G401.6 (cell line): ENCODE results near the gene NR6A1.

Source experiments
- FAIRE-seq: peaks from 2 replicates; lab custom pipeline; 2012; peaks lifted over from hg19 to GRCh38; lab: Jason Lieb, UNC

NR6A1 gene

DNA sequence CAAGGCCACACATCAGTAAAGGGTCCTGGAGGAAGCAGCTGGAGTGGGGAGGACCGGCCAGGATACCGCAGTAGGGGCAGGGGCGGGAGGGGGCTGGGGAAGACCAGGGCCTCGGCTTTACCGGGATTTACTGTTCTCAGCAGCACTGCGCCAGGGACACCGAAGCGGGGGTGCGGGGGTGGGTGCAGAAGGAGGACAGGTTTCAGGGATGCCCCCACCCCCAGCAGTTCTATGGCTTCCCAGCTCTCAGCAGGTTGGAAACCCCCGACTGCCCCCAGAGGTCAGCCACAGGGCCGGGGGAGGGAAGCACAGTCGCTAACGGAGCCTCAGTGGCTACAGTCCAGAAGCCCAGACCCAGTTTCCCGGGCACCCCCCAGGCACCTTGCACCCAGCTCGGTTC is 285.2 kb downstream of the NR6A1 start:
- no peak for FAIRE-seq

DNA sequence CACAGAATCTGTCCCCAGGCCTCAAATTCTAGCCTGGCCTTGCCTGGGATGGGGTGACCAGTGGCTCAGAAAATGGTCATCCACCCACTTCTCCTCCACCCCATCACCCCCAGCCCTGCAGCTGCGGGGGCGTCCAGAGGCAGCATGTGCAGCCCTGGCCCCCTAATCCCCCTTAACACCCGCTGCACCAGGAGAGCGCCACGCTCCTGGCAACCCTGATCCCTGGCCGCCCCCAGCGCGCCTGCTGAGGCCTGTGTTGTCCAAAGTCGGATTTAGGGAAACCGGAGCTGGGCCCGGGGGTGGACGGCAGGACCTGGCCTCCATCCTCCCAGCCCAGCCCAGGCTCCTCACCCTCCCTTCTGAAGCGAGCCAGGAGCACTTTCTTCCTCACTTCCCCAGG is 285.9 kb downstream of the NR6A1 start:
- no peak for FAIRE-seq

DNA sequence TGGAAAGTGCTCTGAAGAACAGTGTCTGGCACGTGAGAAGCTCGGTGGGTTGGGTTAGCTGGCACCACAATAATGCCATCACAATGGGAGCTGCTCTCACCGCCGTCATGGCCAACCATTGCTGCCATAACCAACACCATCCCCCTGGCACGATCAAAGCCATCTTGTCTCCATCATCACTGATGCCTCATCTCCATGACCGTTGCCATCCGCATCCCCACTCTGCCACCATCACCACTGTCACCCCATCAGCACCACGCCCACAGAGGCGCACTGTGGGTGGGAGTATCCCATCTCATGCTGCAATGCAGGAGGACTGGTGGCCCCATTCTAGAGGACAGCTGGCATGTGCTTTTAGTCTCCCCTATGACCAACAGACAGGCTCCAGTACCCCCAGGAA is 287.6 kb downstream of the NR6A1 start:
- FAIRE-seq, result no peak

DNA sequence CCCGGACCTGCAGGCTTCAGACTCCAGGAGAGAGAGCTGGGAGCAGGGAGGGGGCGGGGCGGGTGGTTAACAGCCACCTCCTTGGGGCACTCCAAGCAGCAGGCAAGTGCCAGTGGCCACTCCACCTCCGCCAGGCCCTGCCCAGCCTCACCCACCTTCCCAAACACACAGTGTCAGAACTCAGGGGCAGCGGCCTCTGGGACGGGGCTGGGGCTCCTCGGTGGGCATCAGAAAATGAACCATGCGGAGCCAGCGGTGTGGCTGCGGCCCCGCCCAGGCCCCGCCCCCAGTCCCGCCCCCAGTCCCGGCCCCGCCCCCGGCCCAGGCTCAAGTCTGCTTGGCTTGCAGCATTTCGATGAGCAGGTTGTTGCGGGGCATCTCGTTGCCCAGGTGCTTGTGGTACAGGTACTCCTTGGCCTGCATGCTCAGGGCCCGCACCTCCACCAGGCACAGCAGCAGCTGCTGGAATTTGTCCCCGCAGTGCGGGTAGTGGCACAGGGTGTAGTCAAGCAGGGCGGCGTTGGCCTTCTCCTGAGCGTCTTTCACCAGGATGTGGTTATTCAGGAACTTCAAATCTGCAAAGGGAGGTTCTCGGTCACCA is 288.6 kb downstream of the NR6A1 start:
- no peak for FAIRE-seq

DNA sequence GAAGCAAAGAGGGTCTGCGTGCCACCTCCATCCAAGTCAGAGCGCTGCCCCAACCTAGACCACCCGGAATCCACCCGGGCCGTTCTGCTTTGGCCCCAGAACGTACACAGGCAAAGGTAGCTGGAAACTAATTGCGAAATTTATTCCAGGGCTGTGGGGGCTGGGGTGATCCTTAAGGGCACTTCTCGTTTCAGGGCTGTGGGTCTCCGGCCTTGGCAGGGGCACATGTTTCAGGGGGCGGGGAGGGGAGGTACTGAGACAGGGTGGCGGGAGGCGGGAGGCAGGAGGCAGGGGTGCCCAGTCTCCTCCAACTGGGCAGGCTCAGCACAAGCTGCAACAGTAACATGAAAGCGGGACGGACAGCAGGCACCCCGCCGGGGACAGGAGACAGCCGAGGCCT is 290.0 kb downstream of the NR6A1 start:
- no peak for FAIRE-seq

DNA sequence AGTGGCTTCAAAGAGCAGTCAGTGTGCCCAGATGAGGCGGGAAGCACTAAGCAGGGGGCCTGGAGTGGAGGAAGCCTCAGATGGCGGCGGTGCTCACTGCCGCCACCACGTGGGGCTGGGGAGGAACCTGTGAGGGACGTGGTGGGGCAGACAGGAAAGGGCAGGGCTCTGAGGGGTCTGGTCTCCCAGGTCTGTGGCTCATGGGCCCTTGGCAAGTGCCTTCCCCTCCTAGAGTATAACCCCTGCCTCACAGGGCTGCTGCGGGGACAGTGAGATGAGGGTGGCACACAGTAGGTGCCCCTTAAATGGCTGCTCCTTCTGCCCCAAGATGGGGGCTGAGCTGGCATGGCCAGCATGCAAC is 290.5 kb downstream of the NR6A1 start:
- FAIRE-seq, result peak; percentile 13

DNA sequence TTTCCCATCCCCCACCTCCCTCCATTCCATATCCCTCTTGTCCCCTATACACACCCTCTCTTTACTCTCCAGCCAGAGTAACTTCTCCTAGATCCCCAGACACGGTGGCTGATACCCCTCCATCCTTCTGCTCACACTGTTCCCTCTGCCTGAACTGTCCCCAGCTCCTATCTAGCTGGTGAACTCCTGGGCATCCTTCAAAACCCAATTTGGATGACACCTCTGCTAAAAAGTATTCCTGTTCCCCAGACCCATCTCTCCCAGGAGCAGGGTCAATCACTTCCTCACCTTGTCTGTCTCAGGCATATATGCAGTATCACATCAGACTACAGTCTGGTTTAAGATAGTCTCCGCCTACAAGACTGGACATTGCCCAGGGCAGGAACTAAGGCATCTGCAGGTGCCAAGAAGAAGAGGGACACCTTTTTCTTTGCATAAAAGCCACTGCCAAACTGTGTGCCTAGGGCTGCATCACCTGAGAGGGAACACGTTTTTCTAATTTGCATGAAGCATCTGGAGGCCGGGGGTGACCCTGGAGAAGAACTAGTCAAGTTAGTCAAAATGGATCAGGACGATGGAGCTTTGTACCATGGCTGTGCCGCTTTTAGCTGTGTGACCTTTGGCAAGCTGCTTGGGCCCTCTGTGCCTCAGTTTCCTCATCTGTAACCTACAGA is 291.0 kb downstream of the NR6A1 start:
- FAIRE-seq, result no peak

DNA sequence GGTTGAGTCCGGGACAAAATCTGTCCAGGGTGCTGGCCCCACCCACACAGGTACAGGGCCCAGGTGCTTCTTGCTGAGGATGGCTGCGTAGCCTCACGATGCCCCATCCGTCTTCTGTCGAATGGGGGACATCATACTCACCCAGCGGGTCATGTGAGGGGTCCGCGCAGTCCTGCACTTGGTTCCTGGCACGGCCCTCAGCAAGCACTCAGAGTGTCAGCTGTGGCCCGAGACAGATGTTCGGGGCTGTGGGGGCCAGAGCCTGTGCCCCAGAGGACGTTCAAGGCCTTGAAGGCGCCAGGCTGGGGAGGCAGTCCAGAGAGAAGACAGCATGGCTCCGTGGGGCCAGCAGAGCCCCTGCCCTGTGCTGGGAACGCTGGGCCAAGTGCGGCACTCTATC is 291.7 kb downstream of the NR6A1 start:
- no peak for FAIRE-seq

DNA sequence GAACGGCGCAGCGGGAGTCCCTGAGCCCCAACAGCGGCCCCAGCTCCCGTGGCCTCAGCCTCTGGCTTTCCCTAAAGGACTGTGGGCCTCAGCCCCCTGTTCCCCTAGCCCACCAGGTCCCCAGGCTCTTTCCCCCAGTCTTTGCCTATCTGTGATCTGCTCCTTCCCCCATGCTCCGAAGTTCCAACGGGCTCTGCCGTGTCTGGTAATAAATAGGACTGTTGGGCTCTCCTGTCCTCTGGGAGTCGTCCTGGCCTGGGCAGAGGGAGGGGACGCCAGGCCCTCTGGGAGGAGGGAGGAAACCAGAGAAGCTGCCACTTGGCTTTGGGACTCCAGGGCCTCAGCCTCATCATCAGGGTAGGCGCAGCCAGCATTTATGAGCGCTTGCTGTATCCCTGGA is 292.8 kb downstream of the NR6A1 start:
- no peak for FAIRE-seq

DNA sequence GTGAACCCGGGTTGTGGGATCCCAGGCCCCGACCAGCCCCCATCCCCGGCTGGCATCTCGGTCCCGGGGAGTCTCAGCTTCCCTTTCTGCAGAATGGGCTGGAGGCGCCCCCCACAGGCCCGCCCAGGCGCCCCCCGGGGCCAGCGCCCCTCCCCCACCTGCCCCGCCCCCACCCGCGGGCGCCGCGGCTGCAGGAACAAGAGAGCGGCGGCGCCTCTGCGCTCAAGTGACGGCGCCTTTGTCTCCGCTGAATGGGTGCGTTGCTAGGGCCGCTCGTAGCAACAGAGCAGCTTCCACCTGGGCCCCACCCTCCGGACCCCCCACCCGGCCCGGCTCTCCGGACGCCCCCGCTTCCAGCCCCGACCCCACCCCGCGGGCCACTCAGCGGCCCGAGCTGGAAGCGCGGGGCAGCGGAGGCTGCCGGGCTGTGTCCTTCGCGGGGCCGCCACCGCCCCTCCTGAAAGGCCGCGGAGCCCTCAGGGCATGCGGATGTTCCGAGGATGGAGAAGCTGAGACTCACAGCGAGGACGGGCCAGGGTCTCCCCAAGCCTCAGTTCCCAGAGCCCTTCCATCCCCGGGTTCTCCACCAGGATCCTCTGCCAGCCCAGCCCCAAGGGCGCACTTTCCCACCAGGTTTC is 293.3 kb downstream of the NR6A1 start:
- no peak for FAIRE-seq

DNA sequence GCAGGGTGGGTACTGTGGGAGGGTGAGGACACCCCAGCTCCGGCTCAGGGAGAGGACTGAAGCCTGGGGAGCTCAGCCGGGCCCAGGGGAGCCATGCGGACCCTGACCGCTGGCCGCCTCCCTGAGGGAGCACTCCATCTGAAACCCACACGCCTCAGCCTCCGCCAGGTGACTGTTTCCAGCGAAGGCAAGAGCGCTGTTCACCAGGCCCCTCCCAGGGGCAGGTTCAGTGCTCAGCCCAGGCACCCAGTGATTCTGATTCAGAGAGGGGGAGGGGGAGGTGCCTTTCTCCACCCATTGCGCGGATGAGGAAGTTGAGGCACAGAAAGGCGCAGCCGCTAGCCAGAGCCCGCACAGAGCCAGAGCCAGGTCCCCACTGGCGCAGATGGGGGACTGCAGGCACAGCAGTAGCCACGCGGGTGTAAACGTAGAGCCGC is 293.9 kb downstream of the NR6A1 start:
- FAIRE-seq, result no peak

DNA sequence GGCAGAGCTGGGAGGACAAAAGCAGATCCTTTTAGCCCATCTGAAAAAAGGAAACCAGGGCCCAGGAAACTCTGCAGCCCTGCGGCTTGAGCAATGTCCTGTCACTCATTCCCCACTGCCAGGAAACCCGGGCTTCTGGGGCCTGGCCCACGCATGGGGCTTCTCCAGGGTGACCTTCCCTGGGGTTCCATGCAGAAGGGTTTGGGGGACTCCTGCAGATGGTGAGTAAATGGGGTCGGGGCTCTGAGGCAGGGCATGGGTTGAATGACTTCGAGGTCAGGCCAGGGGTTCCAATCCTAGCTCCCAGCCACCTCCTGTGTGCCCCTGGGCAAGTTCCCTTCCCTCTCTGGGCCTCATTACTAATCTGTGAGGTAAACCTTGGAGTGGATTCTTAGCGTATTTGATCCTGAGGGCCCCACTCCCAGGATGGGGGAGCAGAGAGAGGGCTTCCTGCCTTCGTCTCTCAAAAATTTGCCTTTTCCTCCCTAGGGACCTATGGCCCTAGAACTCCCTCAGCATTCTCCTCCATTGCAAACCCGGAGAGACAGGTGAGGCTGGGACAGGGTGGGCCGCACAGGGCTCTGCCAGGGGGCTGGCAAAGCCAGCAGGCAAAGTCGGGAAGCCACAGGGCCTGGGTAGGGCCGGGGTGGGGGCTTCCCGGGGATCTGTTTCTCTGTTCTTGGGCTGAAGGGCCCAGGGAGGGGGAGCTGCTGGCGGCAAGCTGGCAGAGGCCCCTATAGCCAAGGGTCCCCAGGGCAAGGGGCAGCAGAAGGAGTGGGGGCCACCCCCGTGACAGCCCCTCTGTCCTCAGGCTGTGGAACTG is 295.0 kb downstream of the NR6A1 start:
- FAIRE-seq, result no peak

DNA sequence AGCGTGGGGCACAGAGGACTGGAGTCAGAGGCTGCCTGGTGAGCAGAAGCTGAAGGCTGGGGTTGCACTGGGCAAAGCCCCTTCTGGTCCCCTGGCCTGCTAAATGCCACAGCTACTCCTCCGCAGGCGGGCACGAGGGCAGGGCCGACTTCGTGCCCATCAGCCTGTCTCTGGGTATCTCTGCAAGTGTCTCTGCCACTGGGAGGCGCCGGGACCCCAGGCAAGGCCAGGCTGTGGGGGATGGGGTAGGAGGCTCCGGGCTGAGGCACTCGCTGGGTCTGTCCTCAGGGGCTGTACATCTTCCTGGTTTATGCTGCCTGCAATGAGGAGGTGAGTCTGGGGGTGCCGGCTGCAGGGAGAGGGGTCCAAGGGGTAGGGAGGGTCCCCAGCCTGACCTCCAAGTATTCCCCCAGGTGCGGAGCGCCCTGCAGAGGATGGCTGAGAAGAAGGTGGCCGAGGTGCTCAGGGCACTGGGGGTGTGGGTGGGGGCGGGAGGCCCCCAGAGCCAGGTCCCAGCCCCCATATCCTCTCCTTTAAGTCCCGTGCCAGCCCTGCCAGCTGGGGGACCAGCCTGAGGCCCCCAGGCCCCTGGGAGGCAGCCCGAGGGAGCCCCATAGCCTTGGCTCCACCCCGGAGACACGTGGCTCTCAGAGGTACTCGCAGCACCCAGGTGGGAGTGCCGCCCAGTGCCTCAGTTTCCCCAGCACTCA is 295.8 kb downstream of the NR6A1 start:
- FAIRE-seq, result no peak

DNA sequence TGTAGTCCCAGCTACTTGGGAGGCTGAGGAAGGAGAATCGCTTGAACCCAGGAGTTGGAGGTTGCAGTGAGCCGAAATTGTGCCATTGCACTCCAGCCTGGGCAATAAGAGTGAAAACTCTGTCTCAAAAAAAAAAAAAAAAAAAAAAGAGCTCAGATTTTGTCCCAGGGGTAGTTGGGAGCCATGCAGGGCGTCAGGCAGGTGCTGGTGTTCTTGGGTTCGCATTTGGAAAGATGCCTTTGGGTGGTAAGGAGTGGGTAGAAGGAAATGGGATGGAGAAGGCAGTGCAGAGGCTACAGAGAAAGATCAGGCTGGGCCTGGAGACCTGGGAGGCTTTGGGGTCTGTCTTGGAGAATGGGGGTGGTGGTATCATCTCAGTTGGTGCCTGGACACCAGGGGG is 297.0 kb downstream of the NR6A1 start:
- no peak for FAIRE-seq

DNA sequence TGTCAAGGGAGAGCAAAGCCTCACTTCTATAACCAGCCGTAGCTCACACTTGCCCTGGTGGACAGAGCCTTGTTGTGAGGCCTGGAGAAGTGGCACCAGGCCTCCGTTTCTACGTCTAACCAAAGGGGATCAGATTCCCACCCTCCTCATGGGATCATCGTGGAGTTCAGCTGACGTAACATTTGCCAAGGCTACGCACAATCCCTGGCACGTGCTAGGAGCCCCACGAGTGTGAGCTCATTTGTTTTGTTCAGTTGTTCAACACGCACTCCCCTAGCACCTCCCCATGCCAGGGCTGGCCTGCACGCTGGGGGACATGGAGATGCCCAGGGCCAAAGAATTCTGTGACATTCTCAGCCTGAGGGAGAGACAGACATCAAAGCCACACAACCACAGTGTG is 297.8 kb downstream of the NR6A1 start:
- FAIRE-seq, result no peak

DNA sequence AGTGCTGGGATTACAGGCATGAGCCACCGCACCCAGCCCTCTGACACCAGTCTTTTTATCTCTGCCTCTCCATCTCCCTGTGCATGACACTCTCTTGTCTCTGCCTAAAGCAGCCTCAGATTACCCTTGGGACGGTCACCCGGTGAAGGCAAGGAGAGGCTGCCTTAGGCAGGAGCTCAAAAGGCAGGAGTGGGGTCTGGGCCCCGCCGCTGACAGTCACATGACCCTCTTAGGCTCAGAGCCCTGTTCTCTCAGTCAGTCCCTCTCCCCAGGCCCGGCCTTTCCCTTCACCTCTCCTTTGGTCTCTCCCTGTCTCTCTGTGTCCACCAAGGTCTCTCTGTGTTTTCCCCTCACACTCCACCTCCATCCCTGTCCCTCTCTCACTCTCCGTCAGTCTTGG is 298.3 kb downstream of the NR6A1 start:
- no peak for FAIRE-seq

DNA sequence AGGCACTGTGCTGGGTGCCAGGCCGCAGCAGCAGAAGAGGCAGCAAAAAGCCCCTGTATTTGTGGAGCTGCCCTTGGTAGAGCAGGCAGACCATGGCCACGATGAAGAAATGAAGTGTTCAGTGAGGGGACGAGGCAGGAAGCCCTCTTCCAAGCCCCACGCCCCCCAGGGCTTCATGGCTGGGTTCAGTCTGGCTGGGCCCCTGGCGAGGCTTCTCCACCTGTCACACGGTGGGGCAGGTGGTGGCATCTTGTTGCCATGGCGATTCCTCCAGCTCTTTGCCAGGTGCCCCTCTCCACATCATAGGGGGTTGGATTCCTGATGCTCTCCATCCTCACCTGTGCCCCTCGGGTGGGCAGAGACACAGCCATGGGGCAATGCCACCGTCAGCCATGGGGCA is 299.4 kb downstream of the NR6A1 start:
- no peak for FAIRE-seq

DNA sequence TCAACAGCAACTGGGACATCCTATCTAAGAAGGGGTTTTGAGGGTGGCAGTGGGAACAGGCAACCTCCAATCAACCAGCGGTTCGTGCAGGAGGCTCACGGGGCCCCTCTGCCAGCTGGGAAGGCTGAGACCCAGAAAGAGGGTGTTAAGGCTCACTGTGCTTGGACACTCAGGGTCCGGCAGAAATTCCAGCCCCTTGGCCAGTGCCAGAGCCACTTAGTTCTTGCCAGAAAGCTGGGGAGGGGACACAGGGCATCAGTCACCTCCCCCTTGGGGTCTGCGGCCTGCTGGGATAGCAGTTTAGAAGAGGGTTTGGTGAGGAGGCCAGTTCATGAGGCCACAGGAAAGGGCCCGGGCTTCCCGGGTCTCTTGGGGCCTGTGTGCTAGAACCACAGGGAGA is 300.4 kb downstream of the NR6A1 start:
- FAIRE-seq, result no peak

DNA sequence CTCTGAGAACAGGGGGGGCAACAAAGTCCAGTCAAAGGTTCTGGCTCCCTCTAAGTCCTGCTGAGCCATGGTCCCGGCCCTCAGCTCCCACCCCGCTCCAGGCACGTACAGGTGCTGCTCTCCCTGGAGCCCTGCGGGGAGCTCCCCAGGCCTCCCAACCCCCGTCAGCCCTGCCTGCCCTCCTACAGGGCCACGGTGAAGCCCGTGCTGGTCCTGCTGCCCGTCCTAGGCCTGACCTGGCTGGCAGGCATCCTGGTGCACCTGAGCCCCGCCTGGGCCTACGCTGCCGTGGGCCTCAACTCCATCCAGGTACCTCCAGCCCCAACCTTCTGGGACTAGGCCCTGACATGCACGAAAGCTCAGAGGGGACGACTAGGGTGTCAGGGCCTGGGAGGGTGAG is 300.8 kb downstream of the NR6A1 start:
- FAIRE-seq, result no peak

DNA sequence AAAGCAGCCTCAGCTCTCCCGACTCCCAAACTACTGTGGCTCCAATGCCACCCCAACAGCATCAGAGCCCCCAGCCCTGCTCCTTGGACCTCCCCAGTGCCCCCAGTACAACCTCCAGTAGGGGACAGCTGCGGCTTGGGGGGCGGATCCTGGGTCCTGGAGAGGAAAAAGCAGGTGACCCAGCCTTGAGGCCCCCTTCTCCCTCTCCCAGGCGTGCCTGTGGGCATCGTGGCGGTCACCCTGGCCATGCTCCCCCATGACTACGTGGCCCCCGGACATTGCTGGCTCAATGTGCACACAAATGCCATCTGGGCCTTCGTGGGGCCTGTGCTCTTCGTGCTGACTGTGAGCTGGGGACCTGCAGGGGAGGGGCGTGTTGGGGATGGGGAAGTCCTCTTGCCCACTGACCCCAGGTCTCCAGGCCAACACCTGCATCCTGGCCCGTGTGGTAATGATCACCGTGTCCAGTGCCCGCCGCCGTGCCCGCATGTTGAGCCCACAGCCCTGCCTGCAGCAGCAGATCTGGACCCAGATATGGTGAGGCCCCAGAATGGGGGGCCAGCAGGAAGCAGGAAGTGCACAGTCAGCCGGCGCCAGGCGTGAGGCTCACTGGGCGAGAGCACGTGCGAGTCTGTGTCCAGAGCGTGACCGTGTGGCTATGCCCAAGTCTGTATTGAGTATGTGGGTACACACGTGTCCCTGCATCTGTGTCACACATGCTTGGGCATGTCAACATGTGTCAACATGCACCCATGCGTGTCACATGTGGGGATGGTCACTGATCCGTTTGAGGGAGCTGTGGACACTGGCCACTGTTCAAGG is 301.9 kb downstream of the NR6A1 start:
- FAIRE-seq, result no peak

DNA sequence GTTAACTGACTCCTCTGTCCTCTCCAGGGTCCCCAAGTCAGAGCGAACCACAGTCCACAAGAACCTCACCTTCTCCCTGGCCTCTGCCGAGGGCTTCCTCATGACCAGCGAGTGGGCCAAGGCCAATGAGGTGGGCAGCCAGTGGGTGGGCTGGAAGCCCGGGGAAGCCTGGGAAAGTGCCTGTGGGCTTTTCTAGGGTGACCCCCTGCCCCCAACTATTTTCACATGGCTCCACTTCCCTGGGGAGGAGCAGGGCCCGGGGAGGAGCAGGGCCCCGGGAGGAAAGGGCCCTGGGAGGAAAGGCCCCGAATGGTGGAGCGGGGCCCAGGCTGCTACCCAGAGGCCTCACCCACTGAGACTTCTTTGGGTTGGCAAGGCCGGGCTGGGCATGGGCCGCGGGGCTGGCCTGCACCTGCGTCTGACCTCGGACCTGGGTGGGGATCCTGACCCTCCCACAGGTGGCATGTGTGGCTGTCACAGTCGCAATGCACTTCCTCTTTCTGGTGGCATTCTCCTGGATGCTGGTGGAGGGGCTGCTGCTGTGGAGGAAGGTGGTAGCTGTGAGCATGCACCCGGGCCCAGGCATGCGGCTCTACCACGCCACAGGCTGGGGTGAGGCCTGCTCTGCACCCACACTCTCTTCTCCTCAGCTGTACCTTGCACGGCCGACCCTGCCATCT is 302.9 kb downstream of the NR6A1 start:
- no peak for FAIRE-seq
